ENCODE data around the gene LIG3. TPM values are rescaled to one million over a fixed set of nuclear protein-coding genes. Genes with fewer than 3 reads are reported as not detected.

The LIG3 gene
- total RNA-seq, 5 donors from 2014 or later (not counting 1 experiment from before 2014, with no cell fraction given) = 42.7 to 52.7 (median 49.8) TPM

- Histone ChIP-seq H3K27ac (ENCODE audit: low read length) (no peak overlapping the region), H3K36me3 (ENCODE audit: control insufficient read depth in 2 of 2, extremely low read depth in 1 of 2, insufficient read depth in 1 of 2, low read length in 1 of 2) (peaks cover 15 to 61% of the 10 kb centered on the region in 2 donors), H3K4me3 (ENCODE audit: control insufficient read depth in 1 of 2, extremely low read depth in 1 of 2, low read length in 1 of 2) (no peak overlapping the region), H3K27me3 (replicated peaks in 1 of 2; ENCODE audit: control insufficient read depth in 2 of 2, extremely low read depth in 1 of 2, insufficient read depth in 2 of 2, low read length in 1 of 2) (no peaks in the 10 kb centered on the region), H3K9me3 (no peaks in the 10 kb centered on the region), H3K4me1 (ENCODE audit: control insufficient read depth in 1 of 2, extremely low read depth in 1 of 2, insufficient read depth in 2 of 2, low read length in 2 of 2) (peaks cover 2 to 7% of the 10 kb centered on the region in 2 experiments)
- Mint-ChIP-seq H3K9me3 (no peaks in the 10 kb centered on the region), H3K27me3 (no peaks in the 10 kb centered on the region), H3K4me1 (peaks cover 35 to 43% (median 38%) of the 10 kb centered on the region in 3 donors), H3K36me3 (peaks cover 63% of the 10 kb centered on the region), H3K27ac (no peak overlapping the region), H3K4me3 (no peak overlapping the region)
- CTCF ChIA-PET = no interaction called here
- DNase-seq = no peak
- no CpG with 5 or more reads among the region's 2 CpGs for WGBS (ENCODE audit: insufficient coverage)
- POLR2A ChIA-PET = no interaction called here
- ATAC-seq (replicated peaks in 1 of 4) = no peak
Observed at GRCh38 chr17:34987232-34987631, 6.9 kb downstream of the LIG3 start.

GRCh38 chr17:34988644-34989043 lies 8.3 kb downstream of the LIG3 start:
- Histone ChIP-seq H3K27me3 (replicated peaks in 1 of 2; ENCODE audit: control insufficient read depth in 2 of 2, extremely low read depth in 1 of 2, insufficient read depth in 2 of 2, low read length in 1 of 2) (no peaks in the 10 kb centered on the region), H3K9me3 (no peaks in the 10 kb centered on the region), H3K4me3 (ENCODE audit: control insufficient read depth in 1 of 2, extremely low read depth in 1 of 2, low read length in 1 of 2) (no peak overlapping the region), H3K27ac (ENCODE audit: low read length) (no peak overlapping the region), H3K36me3 (ENCODE audit: control insufficient read depth in 2 of 2, extremely low read depth in 1 of 2, insufficient read depth in 1 of 2, low read length in 1 of 2) (peaks cover 15 to 75% of the 10 kb centered on the region in 2 donors), H3K4me1 (ENCODE audit: control insufficient read depth in 1 of 2, extremely low read depth in 1 of 2, insufficient read depth in 2 of 2, low read length in 2 of 2) (no peaks in the 10 kb centered on the region)
- ATAC-seq (replicated peaks in 1 of 4) = no peak
- peaks cover 22 to 31% (median 25%) of the 10 kb centered on the region in 3 donors for H3K4me1 Mint-ChIP-seq
- ChIA-PET POLR2A (interaction anchor here in 1 of 2 donors (0.6 to 0.7 kb wide), 2 partner anchors 16 to 831 kb away, joined by 3 to 5 read pairs; no protein-coding TSS in a partner anchor), CTCF (interaction anchor here in 1 of 2 donors (0.7 kb wide), 1 partner anchor 11 kb away, joined by 3 read pairs; no protein-coding TSS in a partner anchor)
- H3K36me3 Mint-ChIP-seq = peaks cover 68% of the 10 kb centered on the region
- no peak overlapping the region for H3K27ac Mint-ChIP-seq
- no peaks in the 10 kb centered on the region for H3K27me3 Mint-ChIP-seq
- no peak for DNase-seq
- 100% methylated on average over 1 of the region's 2 CpGs for WGBS (ENCODE audit: insufficient coverage)
- no peaks in the 10 kb centered on the region for H3K9me3 Mint-ChIP-seq
- no peak overlapping the region for H3K4me3 Mint-ChIP-seq

- no peak overlapping the region for H3K4me3 Mint-ChIP-seq
- Histone ChIP-seq H3K4me3 (ENCODE audit: control insufficient read depth in 1 of 2, extremely low read depth in 1 of 2, low read length in 1 of 2) (no peak overlapping the region), H3K9me3 (no peaks in the 10 kb centered on the region), H3K4me1 (ENCODE audit: control insufficient read depth in 1 of 2, extremely low read depth in 1 of 2, insufficient read depth in 2 of 2, low read length in 2 of 2) (no peaks in the 10 kb centered on the region), H3K36me3 (ENCODE audit: control insufficient read depth in 2 of 2, extremely low read depth in 1 of 2, insufficient read depth in 1 of 2, low read length in 1 of 2) (peaks cover 19 to 80% of the 10 kb centered on the region in 2 donors), H3K27me3 (replicated peaks in 1 of 2; ENCODE audit: control insufficient read depth in 2 of 2, extremely low read depth in 1 of 2, insufficient read depth in 2 of 2, low read length in 1 of 2) (no peaks in the 10 kb centered on the region), H3K27ac (ENCODE audit: low read length) (no peak overlapping the region)
- WGBS (ENCODE audit: insufficient coverage) = 98% methylated on average over 7 of the region's 10 CpGs
- no peaks in the 10 kb centered on the region for H3K27me3 Mint-ChIP-seq
- no peak for DNase-seq
- H3K4me1 Mint-ChIP-seq = peaks cover 14 to 23% (median 16%) of the 10 kb centered on the region in 3 donors
- ChIA-PET POLR2A (no interaction called here), CTCF (no interaction called here)
- H3K36me3 Mint-ChIP-seq = peaks cover 73% of the 10 kb centered on the region
- no peaks in the 10 kb centered on the region for H3K9me3 Mint-ChIP-seq
- no peak for ATAC-seq (replicated peaks in 1 of 4)
- H3K27ac Mint-ChIP-seq = no peak overlapping the region
Observed at GRCh38 chr17:34989473-34989872, 9.2 kb downstream of the LIG3 start.

- Mint-ChIP-seq H3K4me1 (peaks cover 9% of the 10 kb centered on the region in 3 donors), H3K36me3 (peaks cover 71% of the 10 kb centered on the region), H3K27ac (no peak overlapping the region), H3K4me3 (no peak overlapping the region), H3K9me3 (no peaks in the 10 kb centered on the region), H3K27me3 (no peaks in the 10 kb centered on the region)
- Histone ChIP-seq H3K36me3 (ENCODE audit: control insufficient read depth in 2 of 2, extremely low read depth in 1 of 2, insufficient read depth in 1 of 2, low read length in 1 of 2) (peaks cover 19 to 91% of the 10 kb centered on the region in 2 donors), H3K9me3 (no peaks in the 10 kb centered on the region), H3K4me3 (ENCODE audit: control insufficient read depth in 1 of 2, extremely low read depth in 1 of 2, low read length in 1 of 2) (no peak overlapping the region), H3K27me3 (replicated peaks in 1 of 2; ENCODE audit: control insufficient read depth in 2 of 2, extremely low read depth in 1 of 2, insufficient read depth in 2 of 2, low read length in 1 of 2) (no peaks in the 10 kb centered on the region), H3K4me1 (ENCODE audit: control insufficient read depth in 1 of 2, extremely low read depth in 1 of 2, insufficient read depth in 2 of 2, low read length in 2 of 2) (no peaks in the 10 kb centered on the region), H3K27ac (ENCODE audit: low read length) (no peak overlapping the region)
- 77% methylated on average over 4 of the region's 6 CpGs for WGBS (ENCODE audit: insufficient coverage)
- DNase-seq = no peak
- POLR2A ChIA-PET = interaction anchor here in 1 of 2 donors (0.5 kb wide), 1 partner anchor 8 kb away, joined by 5 read pairs; no protein-coding TSS in a partner anchor
- ATAC-seq (replicated peaks in 1 of 4) = no peak
- CTCF ChIA-PET = interaction anchor here (0.6 to 0.7 kb wide), 2 partner anchors 50 to 125 kb away, joined by 3 to 4 read pairs; no protein-coding TSS in a partner anchor
Observed at GRCh38 chr17:34990921-34991365, 10.6 kb downstream of the LIG3 start.

- Mint-ChIP-seq H3K4me3 (no peak overlapping the region), H3K27ac (no peak overlapping the region), H3K27me3 (no peaks in the 10 kb centered on the region), H3K4me1 (peaks cover 4 to 8% (median 7%) of the 10 kb centered on the region in 3 donors), H3K9me3 (no peaks in the 10 kb centered on the region), H3K36me3 (peaks cover 70% of the 10 kb centered on the region)
- no CpG with 5 or more reads among the region's 3 CpGs for WGBS (ENCODE audit: insufficient coverage)
- ChIA-PET CTCF (interaction anchor here in 1 of 2 donors (0.6 kb wide), 1 partner anchor 124 kb away, joined by 4 read pairs; no protein-coding TSS in a partner anchor), POLR2A (interaction anchor here in 1 of 2 donors (0.5 to 0.6 kb wide), 2 partner anchors 9 to 14 kb away, joined by 4 to 5 read pairs; no protein-coding TSS in a partner anchor)
- Histone ChIP-seq H3K27ac (ENCODE audit: low read length) (no peak overlapping the region), H3K4me1 (ENCODE audit: control insufficient read depth in 1 of 2, extremely low read depth in 1 of 2, insufficient read depth in 2 of 2, low read length in 2 of 2) (no peaks in the 10 kb centered on the region), H3K9me3 (no peaks in the 10 kb centered on the region), H3K36me3 (ENCODE audit: control insufficient read depth in 2 of 2, extremely low read depth in 1 of 2, insufficient read depth in 1 of 2, low read length in 1 of 2) (peaks cover 19 to 93% of the 10 kb centered on the region in 2 donors), H3K4me3 (ENCODE audit: control insufficient read depth in 1 of 2, extremely low read depth in 1 of 2, low read length in 1 of 2) (no peak overlapping the region), H3K27me3 (replicated peaks in 1 of 2; ENCODE audit: control insufficient read depth in 2 of 2, extremely low read depth in 1 of 2, insufficient read depth in 2 of 2, low read length in 1 of 2) (no peaks in the 10 kb centered on the region)
- ATAC-seq (replicated peaks in 1 of 4) = no peak
- DNase-seq = no peak
Observed at GRCh38 chr17:34991606-34992005, 11.3 kb downstream of the LIG3 start.

- ATAC-seq (replicated peaks in 1 of 4) (no peak), DNase-seq (no peak)
- Histone ChIP-seq H3K4me1 (ENCODE audit: control insufficient read depth in 1 of 2, extremely low read depth in 1 of 2, insufficient read depth in 2 of 2, low read length in 2 of 2) (peaks cover 0 to 1% of the 10 kb centered on the region in 2 experiments), H3K4me3 (ENCODE audit: control insufficient read depth in 1 of 2, extremely low read depth in 1 of 2, low read length in 1 of 2) (no peak overlapping the region), H3K9me3 (no peaks in the 10 kb centered on the region), H3K27me3 (replicated peaks in 1 of 2; ENCODE audit: control insufficient read depth in 2 of 2, extremely low read depth in 1 of 2, insufficient read depth in 2 of 2, low read length in 1 of 2) (no peaks in the 10 kb centered on the region), H3K36me3 (ENCODE audit: control insufficient read depth in 2 of 2, extremely low read depth in 1 of 2, insufficient read depth in 1 of 2, low read length in 1 of 2) (peaks cover 19 to 95% of the 10 kb centered on the region in 2 donors), H3K27ac (ENCODE audit: low read length) (no peak overlapping the region)
- peaks cover 63% of the 10 kb centered on the region for H3K36me3 Mint-ChIP-seq
- ChIA-PET POLR2A (interaction anchor here in 1 of 2 donors (0.6 kb wide), 1 partner anchor 30 kb away, joined by 3 read pairs; no protein-coding TSS in a partner anchor), CTCF (interaction anchor here in 1 of 2 donors (0.7 kb wide), 1 partner anchor 98 kb away, joined by 3 read pairs; no protein-coding TSS in a partner anchor)
- H3K4me3 Mint-ChIP-seq = no peak overlapping the region
- H3K27me3 Mint-ChIP-seq = no peaks in the 10 kb centered on the region
- 56% methylated on average over 1 of the region's 2 CpGs for WGBS (ENCODE audit: insufficient coverage)
- H3K27ac Mint-ChIP-seq = no peak overlapping the region
- H3K9me3 Mint-ChIP-seq = no peaks in the 10 kb centered on the region
- peaks cover 5 to 7% (median 6%) of the 10 kb centered on the region in 3 donors for H3K4me1 Mint-ChIP-seq
Observed at GRCh38 chr17:34993031-34993430, 12.7 kb downstream of the LIG3 start.
